Skeletal muscle satellite cell (primary cell): Measurements from ENCODE around the gene BPTF.
"Not testable (repeated sequence)": the region's sequence is repeated elsewhere in the genome, so short reads cannot be mapped to it uniquely, and the experiment has no call there.

Experiments used
- H3K27me3 ChIP-seq: 2 replicates; pipeline ENCODE4 v1.7.0; 2013; ENCODE audit warnings: low read length; ENCODE audit not compliant: control insufficient read depth, insufficient read depth
- H3K36me3 ChIP-seq: 2 replicates; pipeline ENCODE4 v1.7.0; 2013; ENCODE audit warnings: mild to moderate bottlenecking, control low read depth, low read length; ENCODE audit not compliant: insufficient read depth
- H3K4me1 ChIP-seq: 2 replicates; pipeline ENCODE4 v1.7.0; 2013; ENCODE audit warnings: low read length; ENCODE audit not compliant: control insufficient read depth, insufficient read depth
- H3K4me2 ChIP-seq: 2 replicates; pipeline ENCODE4 v1.7.0; 2013; ENCODE audit warnings: mild to moderate bottlenecking, low read length
- H3K4me3 ChIP-seq: 2 replicates; pipeline ENCODE4 v1.7.0; 2013; ENCODE audit warnings: low read length
- H3K9ac ChIP-seq: 2 replicates; pipeline ENCODE4 v1.7.0; 2013; ENCODE audit warnings: mild to moderate bottlenecking, low read depth, low read length, moderate library complexity
- H3K9me3 ChIP-seq: replicated peaks from 2 replicates; pipeline ENCODE4 v1.7.0; 2013; ENCODE audit warnings: mild to moderate bottlenecking, control low read depth, low read length

Gene BPTF

DNA sequence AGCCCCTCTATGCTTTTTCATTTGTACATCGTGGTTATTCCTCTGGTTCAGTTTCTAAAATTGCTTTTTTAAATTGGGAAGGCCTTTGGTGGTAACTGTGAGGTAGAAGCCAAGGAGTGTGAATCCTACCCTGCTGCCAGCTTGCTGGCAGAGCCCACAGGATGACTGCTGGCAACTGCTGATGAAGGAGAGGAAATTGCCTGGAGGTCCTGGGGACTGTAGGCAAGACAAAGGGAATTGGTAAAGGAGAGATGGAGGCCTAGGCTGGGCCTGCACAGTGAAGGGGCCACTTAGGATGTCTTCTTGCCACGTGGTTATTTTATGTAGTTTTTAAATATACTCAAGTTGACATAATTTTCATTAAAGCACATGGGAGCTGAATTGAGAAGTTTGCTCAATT is 155.2 kb downstream of the BPTF start:
- H3K4me2 ChIP-seq, result no peak overlapping the region
- H3K4me3 ChIP-seq, result no peak overlapping the region
- H3K9me3 ChIP-seq, result no peaks in the 10 kb centered on the region
- no peak overlapping the region for H3K9ac ChIP-seq
- peaks cover 10% of the 10 kb centered on the region for H3K4me1 ChIP-seq
- H3K27me3 ChIP-seq, result no peaks in the 10 kb centered on the region
- peaks cover 33% of the 10 kb centered on the region for H3K36me3 ChIP-seq

DNA sequence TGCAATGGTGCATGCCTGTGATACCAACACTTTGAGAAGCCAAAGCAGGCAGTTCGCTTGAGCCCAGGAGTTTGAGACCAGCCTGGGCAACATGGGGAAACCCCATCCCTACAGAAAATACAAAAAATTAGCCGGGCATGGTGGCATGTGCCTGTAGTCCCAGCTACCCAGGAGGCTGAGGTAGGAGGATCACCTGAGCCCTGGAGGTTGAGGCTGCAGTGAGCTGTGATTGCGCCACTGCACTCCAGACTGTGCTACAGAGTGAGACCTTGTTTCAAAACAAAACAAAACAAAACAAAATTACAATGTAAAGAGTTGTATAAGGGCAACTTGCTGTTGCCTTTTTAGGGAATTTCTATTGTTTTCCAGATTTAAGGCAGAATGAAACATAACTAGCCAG is 155.6 kb downstream of the BPTF start:
- not testable (repeated sequence) for H3K4me3 ChIP-seq, H3K27me3 ChIP-seq, H3K9me3 ChIP-seq, H3K4me2 ChIP-seq, H3K9ac ChIP-seq
- H3K36me3 ChIP-seq, result peaks cover 29% of the 10 kb centered on the region
- peaks cover 10% of the 10 kb centered on the region for H3K4me1 ChIP-seq

DNA sequence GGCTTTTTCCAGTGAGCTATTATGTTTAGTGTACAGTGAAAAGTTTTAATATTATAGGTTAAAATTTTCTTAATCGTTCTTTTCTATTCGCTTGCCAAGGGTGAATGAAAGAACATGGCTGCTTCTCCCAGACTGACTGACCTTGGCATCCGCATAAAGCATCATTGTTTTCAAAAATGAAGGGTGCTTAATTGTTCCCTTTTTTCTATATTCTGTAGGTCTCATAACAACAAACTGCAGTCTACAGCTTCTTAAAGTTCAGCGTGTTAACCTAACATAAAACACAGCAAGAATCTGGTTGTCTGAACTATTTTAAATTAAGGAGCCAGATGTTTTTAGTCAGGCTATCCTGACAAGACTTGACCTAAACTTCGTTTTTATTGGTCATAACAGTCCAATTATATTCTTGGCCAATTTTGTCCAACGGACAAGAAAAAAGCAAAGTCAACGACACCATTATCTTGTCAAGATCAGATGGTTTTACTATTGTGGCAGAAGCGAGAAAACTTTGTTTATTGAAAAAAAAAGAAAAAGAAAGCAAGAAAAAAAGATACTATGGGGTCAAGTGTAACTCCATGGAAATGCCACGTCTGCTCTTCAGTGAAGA is 156.8 kb downstream of the BPTF start:
- Histone ChIP-seq H3K9me3 (no peaks in the 10 kb centered on the region), H3K27me3 (no peaks in the 10 kb centered on the region), H3K4me2 (no peak overlapping the region), H3K36me3 (peaks cover 26% of the 10 kb centered on the region), H3K4me3 (no peak overlapping the region), H3K9ac (no peak overlapping the region), H3K4me1 (peaks cover 10% of the 10 kb centered on the region)

GRCh38 chr17:67982686-67983382 is 157.5 kb downstream of the BPTF start:
- no peak overlapping the region for H3K4me2 ChIP-seq
- peaks cover 10% of the 10 kb centered on the region for H3K4me1 ChIP-seq
- no peaks in the 10 kb centered on the region for H3K27me3 ChIP-seq
- H3K36me3 ChIP-seq, result peaks cover 26% of the 10 kb centered on the region
- H3K4me3 ChIP-seq, result no peak overlapping the region
- no peaks in the 10 kb centered on the region for H3K9me3 ChIP-seq
- no peak overlapping the region for H3K9ac ChIP-seq

- Histone ChIP-seq H3K4me3 (no peak overlapping the region), H3K9me3 (no peaks in the 10 kb centered on the region), H3K9ac (no peak overlapping the region), H3K4me1 (peaks cover 6% of the 10 kb centered on the region), H3K36me3 (peaks cover 26% of the 10 kb centered on the region), H3K27me3 (no peaks in the 10 kb centered on the region), H3K4me2 (no peak overlapping the region)
Observed at GRCh38 chr17:67983383-67983688, 158.0 kb downstream of the BPTF start.

DNA sequence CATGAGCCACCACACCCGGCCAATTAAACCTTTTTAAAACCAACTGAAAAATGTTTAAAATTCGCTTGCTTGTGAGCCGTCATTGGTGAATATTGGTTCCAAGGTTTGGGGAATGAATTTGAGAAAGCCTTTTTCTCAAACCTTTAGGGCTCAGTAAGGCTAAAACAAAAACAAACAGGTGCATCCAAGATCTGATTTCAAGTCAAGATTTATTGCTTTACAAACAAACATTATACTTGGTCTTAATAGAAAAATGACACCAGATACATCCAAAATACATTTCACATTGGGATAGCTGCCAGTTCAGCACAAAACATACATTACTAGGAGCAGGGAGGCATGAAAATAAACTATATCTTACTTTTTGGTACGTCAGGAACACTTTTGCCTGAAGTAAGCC is 165.6 kb downstream of the BPTF start:
- Histone ChIP-seq H3K27me3 (no peaks in the 10 kb centered on the region), H3K4me3 (no peak overlapping the region), H3K4me2 (no peak overlapping the region), H3K4me1 (peaks cover 23% of the 10 kb centered on the region), H3K9ac (no peak overlapping the region), H3K36me3 (no peaks in the 10 kb centered on the region), H3K9me3 (no peaks in the 10 kb centered on the region)

DNA sequence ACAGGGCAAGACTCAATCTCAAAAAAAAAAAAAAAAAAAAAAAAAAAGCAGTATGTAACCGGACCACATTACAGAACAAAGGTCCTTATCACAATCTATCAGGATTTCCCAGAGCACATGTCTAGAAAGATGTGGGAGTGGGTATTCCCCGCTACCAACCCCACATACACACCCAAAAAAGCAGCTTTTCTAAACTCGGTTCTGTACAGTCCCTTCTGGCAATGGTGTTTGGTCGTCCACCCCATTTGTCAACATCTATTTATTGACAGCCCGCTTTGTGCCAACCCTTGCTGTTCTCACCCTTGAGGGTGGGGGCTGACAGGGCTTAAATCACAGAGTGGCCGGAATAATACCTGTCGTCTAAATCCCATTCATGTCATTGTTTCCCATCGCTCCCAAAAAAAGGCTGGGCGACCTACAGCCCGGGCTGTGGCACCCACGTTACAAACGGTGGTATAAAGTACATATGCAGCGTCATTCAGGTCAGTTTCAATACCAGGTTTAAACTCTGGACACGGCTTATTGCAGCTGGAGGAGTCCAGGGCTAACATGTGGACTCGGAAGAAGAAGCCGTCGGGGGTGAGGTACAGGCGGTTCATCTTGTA is 167.3 kb downstream of the BPTF start:
- Histone ChIP-seq H3K9me3 (no peaks in the 10 kb centered on the region), H3K9ac (peak overlapping the region; percentile 89), H3K4me1 (peaks cover 30% of the 10 kb centered on the region), H3K36me3 (no peaks in the 10 kb centered on the region), H3K4me3 (peak overlapping the region; percentile 93), H3K4me2 (peak overlapping the region; percentile 91), H3K27me3 (peaks cover 5% of the 10 kb centered on the region)

GRCh38 chr17:67993153-67993997 is 168.1 kb downstream of the BPTF start:
- Histone ChIP-seq H3K36me3 (no peaks in the 10 kb centered on the region), H3K4me1 (peaks cover 30% of the 10 kb centered on the region), H3K9me3 (no peaks in the 10 kb centered on the region), H3K9ac (peak overlapping the region; percentile 89), H3K4me3 (peak overlapping the region; percentile 93), H3K4me2 (peak overlapping the region; percentile 95), H3K27me3 (peaks cover 5% of the 10 kb centered on the region)

- peak overlapping the region; percentile 77 for H3K9ac ChIP-seq
- H3K9me3 ChIP-seq, result no peaks in the 10 kb centered on the region
- peak overlapping the region; percentile 95 for H3K4me2 ChIP-seq
- H3K36me3 ChIP-seq, result no peaks in the 10 kb centered on the region
- H3K4me3 ChIP-seq, result peak overlapping the region; percentile 93
- peaks cover 5% of the 10 kb centered on the region for H3K27me3 ChIP-seq
- peaks cover 30% of the 10 kb centered on the region for H3K4me1 ChIP-seq
Observed at GRCh38 chr17:67993998-67994361, 168.7 kb downstream of the BPTF start.

DNA sequence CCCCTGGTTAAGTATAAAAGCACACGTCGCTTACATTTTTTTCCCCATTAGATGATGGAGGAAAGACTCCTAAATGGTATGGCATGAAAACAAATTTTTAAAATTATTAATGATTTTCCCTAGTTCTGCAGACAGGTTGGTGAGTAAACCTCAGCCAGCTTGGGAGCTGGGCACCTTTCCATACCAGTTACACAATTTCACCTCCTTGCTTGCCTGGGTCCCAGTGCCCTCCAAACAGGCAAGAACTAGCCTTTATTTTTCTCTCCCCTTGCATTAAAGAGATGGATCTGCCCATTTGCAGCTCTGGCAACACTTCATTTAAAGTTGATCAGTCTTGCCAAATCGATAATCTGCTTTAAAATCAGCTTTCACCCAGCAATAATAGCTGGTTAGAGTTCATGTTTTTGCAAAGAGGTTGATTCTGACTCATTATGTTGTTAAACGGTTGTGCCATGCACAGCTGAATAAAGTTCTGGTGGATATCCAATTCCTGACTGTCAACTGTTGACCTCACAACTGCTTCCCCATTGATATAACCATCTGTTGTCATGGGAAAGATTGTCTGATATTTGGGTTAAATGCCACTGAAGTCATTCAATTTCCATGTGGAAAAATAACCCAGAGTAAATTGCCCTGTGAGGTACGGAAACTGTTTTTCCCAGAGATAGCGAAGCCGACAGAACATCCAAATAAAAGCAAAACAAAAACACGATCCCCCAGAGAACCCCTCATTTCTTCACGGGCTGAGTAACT is 169.7 kb downstream of the BPTF start:
- Histone ChIP-seq H3K9me3 (no peaks in the 10 kb centered on the region), H3K27me3 (peaks cover 5% of the 10 kb centered on the region), H3K36me3 (no peaks in the 10 kb centered on the region), H3K9ac (peak overlapping the region; percentile 19), H3K4me2 (peak overlapping the region; percentile 84), H3K4me1 (peaks cover 30% of the 10 kb centered on the region), H3K4me3 (peak overlapping the region; percentile 59)
